ENCODE measurements around the gene MAP7D3. TPM values are rescaled to one million over a fixed set of nuclear protein-coding genes. Genes with fewer than 3 reads are reported as not detected.
A peak's percentile ranks its signal among the peaks of the same experiment; 100 is the strongest.
"Not testable (repeated sequence)": the region's sequence is repeated elsewhere in the genome, so short reads cannot be mapped to it uniquely, and the experiment has no call there.

MAP7D3 gene
- total RNA-seq, 1 experiment from 2014 or later, result 8.6 TPM

GRCh38 chrX:136250191-136251040, 784 bp downstream of the MAP7D3 start:
- DNase-seq (ENCODE audit: low spot score), result no peak

GRCh38 chrX:136246201-136246600, 5.0 kb downstream of the MAP7D3 start:
- no peak for DNase-seq (ENCODE audit: low spot score)

- DNase-seq (ENCODE audit: low spot score), result not testable (repeated sequence)
Observed at GRCh38 chrX:136237849-136238248, 13.4 kb downstream of the MAP7D3 start.

GRCh38 chrX:136237074-136237473, 14.1 kb downstream of the MAP7D3 start:
- no peak for DNase-seq (ENCODE audit: low spot score)

- DNase-seq (ENCODE audit: low spot score), result no peak
Observed at GRCh38 chrX:136228839-136229207, 22.4 kb downstream of the MAP7D3 start.

GRCh38 chrX:136227948-136228838, 23.0 kb downstream of the MAP7D3 start:
- DNase-seq (ENCODE audit: low spot score), result no peak

- no peak for DNase-seq (ENCODE audit: low spot score)
Observed at GRCh38 chrX:136227074-136227473, 24.1 kb downstream of the MAP7D3 start.

GRCh38 chrX:136221851-136222513, 29.2 kb downstream of the MAP7D3 start:
- DNase-seq (ENCODE audit: low spot score), result no peak

GRCh38 chrX:136220951-136221350, 30.2 kb downstream of the MAP7D3 start:
- no peak for DNase-seq (ENCODE audit: low spot score)

GRCh38 chrX:136220540-136220939, 30.7 kb downstream of the MAP7D3 start:
- DNase-seq (ENCODE audit: low spot score), result no peak

GRCh38 chrX:136219893-136220292, 31.3 kb downstream of the MAP7D3 start:
- DNase-seq (ENCODE audit: low spot score), result no peak

- no peak for DNase-seq (ENCODE audit: low spot score)
Observed at GRCh38 chrX:136215559-136215958, 35.6 kb downstream of the MAP7D3 start.

- DNase-seq (ENCODE audit: low spot score), result peak; percentile 71
Observed at GRCh38 chrX:136214551-136214950, 36.6 kb downstream of the MAP7D3 start.

- DNase-seq (ENCODE audit: low spot score), result no peak
Observed at GRCh38 chrX:136212557-136213111, 38.6 kb downstream of the MAP7D3 start.

- no peak for DNase-seq (ENCODE audit: low spot score)
Observed at GRCh38 chrX:136211766-136212556, 39.2 kb downstream of the MAP7D3 start.

- no peak for DNase-seq (ENCODE audit: low spot score)
Observed at GRCh38 chrX:136210806-136211205, 40.4 kb downstream of the MAP7D3 start.

GRCh38 chrX:136210243-136210642, 41.0 kb downstream of the MAP7D3 start:
- DNase-seq (ENCODE audit: low spot score), result no peak

GRCh38 chrX:136209751-136210150, 41.4 kb downstream of the MAP7D3 start:
- no peak for DNase-seq (ENCODE audit: low spot score)

- no peak for DNase-seq (ENCODE audit: low spot score)
Observed at GRCh38 chrX:136209016-136209738, 42.0 kb downstream of the MAP7D3 start.

- DNase-seq (ENCODE audit: low spot score), result no peak
Observed at GRCh38 chrX:136207546-136207945, 43.7 kb downstream of the MAP7D3 start.
